IPS-18c (cell line): ENCODE data around the gene INPP5A.
A peak's percentile ranks its signal among the peaks of the same experiment; 100 is the strongest.

Experiments used
- H3K4me3 ChIP-seq: 2 replicates; pipeline ENCODE4 v1.7.0; 2013; ENCODE audit warnings: low read depth, mild to moderate bottlenecking, low read length, moderate library complexity; ENCODE audit not compliant: insufficient read depth
- H3K9me3 ChIP-seq: one replicate; pipeline ENCODE4 v1.6.1; 2013; ENCODE audit warnings: mild to moderate bottlenecking, low read length, moderate library complexity; ENCODE audit not compliant: control insufficient read depth, insufficient read depth

Gene INPP5A

GRCh38 chr10:132774181-132774901 lies 236.8 kb downstream of the INPP5A start:
- no peak overlapping the region; the same call in 1 of the 2 replicates for H3K4me3 ChIP-seq

GRCh38 chr10:132774902-132775863 lies 237.6 kb downstream of the INPP5A start:
- no peaks in the 10 kb centered on the region for H3K9me3 ChIP-seq
- H3K4me3 ChIP-seq = no peak overlapping the region

More at GRCh38 chr10:132774181-132774901, 236.8 kb downstream of the INPP5A start:
- H3K9me3 ChIP-seq = peaks cover 4% of the 10 kb centered on the region

- H3K9me3 ChIP-seq = no peaks in the 10 kb centered on the region
Measured at GRCh38 chr10:132776186-132776585, 238.6 kb downstream of the INPP5A start.

GRCh38 chr10:132776821-132777220 lies 239.2 kb downstream of the INPP5A start:
- no peaks in the 10 kb centered on the region for H3K9me3 ChIP-seq
- no peak overlapping the region for H3K4me3 ChIP-seq

More at GRCh38 chr10:132776186-132776585, 238.6 kb downstream of the INPP5A start:
- H3K4me3 ChIP-seq = no peak overlapping the region

- no peaks in the 10 kb centered on the region for H3K9me3 ChIP-seq
Measured at GRCh38 chr10:132777441-132777840, 239.9 kb downstream of the INPP5A start.

GRCh38 chr10:132779549-132780294 lies 242.1 kb downstream of the INPP5A start:
- H3K4me3 ChIP-seq = no peak overlapping the region
- peaks cover 7% of the 10 kb centered on the region for H3K9me3 ChIP-seq

More at GRCh38 chr10:132777441-132777840, 239.9 kb downstream of the INPP5A start:
- no peak overlapping the region for H3K4me3 ChIP-seq

- Histone ChIP-seq H3K4me3 (no peak overlapping the region), H3K9me3 (peaks cover 10% of the 10 kb centered on the region)
Measured at GRCh38 chr10:132780356-132780755, 242.8 kb downstream of the INPP5A start.

GRCh38 chr10:132781556-132781955 lies 244.0 kb downstream of the INPP5A start:
- Histone ChIP-seq H3K9me3 (peaks cover 10% of the 10 kb centered on the region), H3K4me3 (no peak overlapping the region)

GRCh38 chr10:132783165-132783939 lies 245.8 kb downstream of the INPP5A start:
- no peak overlapping the region for H3K4me3 ChIP-seq
- peaks cover 10% of the 10 kb centered on the region for H3K9me3 ChIP-seq

- H3K4me3 ChIP-seq = no peak overlapping the region
- H3K9me3 ChIP-seq = peaks cover 12% of the 10 kb centered on the region
Measured at GRCh38 chr10:132783940-132784865, 246.6 kb downstream of the INPP5A start.

GRCh38 chr10:132784866-132785722 lies 247.5 kb downstream of the INPP5A start:
- Histone ChIP-seq H3K4me3 (peak overlapping the region; percentile 40; the same call in 1 of the 2 replicates), H3K9me3 (peaks cover 13% of the 10 kb centered on the region)

GRCh38 chr10:132785723-132786475 lies 248.3 kb downstream of the INPP5A start, which contains the start of gene NKX6-2:
Gene NKX6-2, minus strand, starts transcription at chr10:132786147. Its CDS starts 199 bp downstream, at chr10:132785948.
- Histone ChIP-seq H3K9me3 (peaks cover 13% of the 10 kb centered on the region), H3K4me3 (peak within 1 kb of the TSS; percentile 40; the same call in 1 of the 2 replicates)

- H3K9me3 ChIP-seq = peaks cover 13% of the 10 kb centered on the region
- H3K4me3 ChIP-seq = peak overlapping the region; percentile 15; the same call in 1 of the 2 replicates
Measured at GRCh38 chr10:132786476-132786883, 248.9 kb downstream of the INPP5A start.
